Measurements from ENCODE around the gene SCEL.

Gene SCEL

GRCh38 chr13:77687799-77688198 is 152.3 kb downstream of the SCEL start:
- DNase-seq, result no peak

- no peak for DNase-seq
These were observed 156.4 kb downstream of the SCEL start for GRCh38 chr13:77691871-77692270.

GRCh38 chr13:77692746-77693448 is 157.4 kb downstream of the SCEL start:
- DNase-seq, result no peak

- no peak for DNase-seq
These were observed 158.0 kb downstream of the SCEL start for GRCh38 chr13:77693449-77693940.
